Gastroesophageal sphincter (tissue), 4 donors: ENCODE measurements around the gene RBM33. TPM values are rescaled to one million over a fixed set of nuclear protein-coding genes. Genes with fewer than 3 reads are reported as not detected.

Experiments used
- ATAC-seq: fragments of 150-250 bp; one replicate; pipeline ENCODE4 v1.9.1; 2016; ENCODE audit warnings: mild to moderate bottlenecking, moderate library complexity
- H3K27ac ChIP-seq, 4 donors: fragments of 200-600 bp; sonication (generic) in 3 of 4; 1 replicate in 3 of 4; 2 replicates in 1 of 4; pipeline ENCODE4 v1.5.1; 2016 to 2019
- H3K27me3 ChIP-seq: fragments of 200-600 bp; sonication (generic); one replicate; pipeline ENCODE4 v1.5.1; 2019
- H3K36me3 ChIP-seq, 2 donors: fragments of 200-600 bp; sonication (generic); one replicate each; pipeline ENCODE4 v1.5.1; 2019; ENCODE audit warnings: control low read depth in 1 of 2
- H3K4me1 ChIP-seq, 3 donors: fragments of 200-600 bp; sonication (generic); 1 replicate in 2 of 3; 2 replicates in 1 of 3; pipeline ENCODE4 v1.5.1; 2016 to 2019; ENCODE audit warnings: control low read depth in 2 of 3
- H3K4me3 ChIP-seq, 2 donors: fragments of 200-600 bp; sonication (generic); one replicate each; pipeline ENCODE4 v1.5.1; 2019; ENCODE audit warnings: mild to moderate bottlenecking in 1 of 2, moderate library complexity in 1 of 2
- H3K9me3 ChIP-seq, 3 donors: fragments of 200-600 bp; sonication (generic); one replicate each; pipeline ENCODE4 v1.5.1; 2017 to 2019; ENCODE audit warnings: control low read depth in 2 of 3
- CTCF ChIP-seq, 4 experiments: fragments of 200-600 bp in 2 of 4; fragments of 450-650 bp in 2 of 4; sonication (generic) in 1 of 4; IDR thresholded peaks; one replicate each; pipeline ENCODE4 v1.5.1; 2017 to 2019; ENCODE audit warnings: antibody characterized with exemption in 4 of 4, mild to moderate bottlenecking in 2 of 4, moderate library complexity in 2 of 4
- EP300 ChIP-seq: sonication (generic); formaldehyde crosslinking; IDR thresholded peaks from one replicate; pipeline ENCODE4 v1.6.1; 2017; ENCODE audit warnings: antibody characterized with exemption, mild to moderate bottlenecking
- POLR2A ChIP-seq, 2 donors: fragments of 450-650 bp; IDR thresholded peaks; one replicate each; pipeline ENCODE4 v1.6.1; 2017; ENCODE audit warnings: antibody characterized with exemption in 2 of 2, mild to moderate bottlenecking in 2 of 2, moderate library complexity in 1 of 2
- POLR2AphosphoS5 ChIP-seq: sonication (generic); formaldehyde crosslinking; IDR thresholded peaks from one replicate; pipeline ENCODE4 v1.6.1; 2017; ENCODE audit warnings: antibody characterized with exemption
- WGBS, 2 donors: methylation state at CpG; one replicate each; pipeline ENCODE4 v1.1.5; 2018; ENCODE audit warnings: low coverage in 1 of 2; 5-methylcytosine and 5-hydroxymethylcytosine counted together
- total RNA-seq, 4 donors: library from RNA; depleted of rRNA; stranded (reverse); fragments of >200 nt; gene quantifications; one replicate each; pipeline ENCODE4 v1.1.0, GENCODE V29; 2016

RBM33 gene
- total RNA-seq, 4 donors from 2014 or later = 25.2 to 67.4 (median 37.6) TPM

- no peaks in the 10 kb centered on the region for H3K27me3 ChIP-seq
- no peak overlapping the region for H3K27ac ChIP-seq
- TF ChIP-seq POLR2AphosphoS5 = no peak
- TF ChIP-seq POLR2A (IDR thresholded peaks at IDR 0.05) = no peak
- TF ChIP-seq EP300 = no peak
- no peak for TF ChIP-seq CTCF (IDR thresholded peaks at IDR 0.05)
- 95 to 100% methylated on average over 2 of the region's 2 CpGs for WGBS, 2 donors
- H3K4me3 ChIP-seq = no peak overlapping the region
- peaks cover 0 to 22% of the 10 kb centered on the region in 2 donors for H3K36me3 ChIP-seq
- peaks cover 0 to 18% (median 0%) of the 10 kb centered on the region in 3 donors for H3K9me3 ChIP-seq
- peaks cover 0 to 46% (median 15%) of the 10 kb centered on the region in 3 donors for H3K4me1 ChIP-seq
- no peak for ATAC-seq
Observed at GRCh38 chr7:155647734-155648133, 3.3 kb downstream of the RBM33 start.

GRCh38 chr7:155648752-155649339, 4.4 kb downstream of the RBM33 start:
- H3K9me3 ChIP-seq = peaks cover 0 to 18% (median 0%) of the 10 kb centered on the region in 3 donors
- no peak for ATAC-seq
- peaks cover 2 to 44% (median 12%) of the 10 kb centered on the region in 3 donors for H3K4me1 ChIP-seq
- no peak for TF ChIP-seq POLR2A (IDR thresholded peaks at IDR 0.05)
- no peak for TF ChIP-seq POLR2AphosphoS5
- TF ChIP-seq CTCF (IDR thresholded peaks at IDR 0.05) = no peak
- no peak for TF ChIP-seq EP300
- no peaks in the 10 kb centered on the region for H3K27me3 ChIP-seq
- H3K4me3 ChIP-seq = no peak overlapping the region
- 80 to 86% methylated on average over 2 to 3 of the region's 3 CpGs for WGBS, 2 donors
- no peak overlapping the region for H3K27ac ChIP-seq
- peaks cover 0 to 22% of the 10 kb centered on the region in 2 donors for H3K36me3 ChIP-seq

GRCh38 chr7:155649588-155649987, 5.1 kb downstream of the RBM33 start:
- 94 to 100% methylated on average over 2 of the region's 2 CpGs for WGBS, 2 donors
- TF ChIP-seq POLR2AphosphoS5 (no peak), CTCF (IDR thresholded peaks at IDR 0.05) (no peak), POLR2A (IDR thresholded peaks at IDR 0.05) (no peak), EP300 (no peak)

GRCh38 chr7:155652156-155653114, 8.0 kb downstream of the RBM33 start:
- no peak for ATAC-seq
- 89 to 94% methylated on average over 4 to 6 of the region's 6 CpGs for WGBS, 2 donors
- Histone ChIP-seq H3K27ac (no peak overlapping the region), H3K36me3 (peaks cover 0 to 19% of the 10 kb centered on the region in 2 donors), H3K9me3 (peaks cover 0 to 18% (median 0%) of the 10 kb centered on the region in 3 donors), H3K4me1 (peaks cover 4 to 55% (median 6%) of the 10 kb centered on the region in 3 donors), H3K27me3 (no peaks in the 10 kb centered on the region), H3K4me3 (no peak overlapping the region)
- no peak for TF ChIP-seq POLR2A (IDR thresholded peaks at IDR 0.05)
- TF ChIP-seq EP300 = no peak
- TF ChIP-seq POLR2AphosphoS5 = no peak
- TF ChIP-seq CTCF (IDR thresholded peaks at IDR 0.05) = no peak

More at GRCh38 chr7:155649588-155649987, 5.1 kb downstream of the RBM33 start:
- H3K9me3 ChIP-seq = peaks cover 0 to 18% (median 0%) of the 10 kb centered on the region in 3 donors
- no peak for ATAC-seq
- H3K4me3 ChIP-seq = no peak overlapping the region
- H3K4me1 ChIP-seq = peaks cover 4 to 51% (median 12%) of the 10 kb centered on the region in 3 donors
- no peaks in the 10 kb centered on the region for H3K27me3 ChIP-seq
- H3K27ac ChIP-seq = no peak overlapping the region
- H3K36me3 ChIP-seq = peaks cover 0 to 22% of the 10 kb centered on the region in 2 donors
